ENCODE results near the gene CD7.

CD7 gene

DNA sequence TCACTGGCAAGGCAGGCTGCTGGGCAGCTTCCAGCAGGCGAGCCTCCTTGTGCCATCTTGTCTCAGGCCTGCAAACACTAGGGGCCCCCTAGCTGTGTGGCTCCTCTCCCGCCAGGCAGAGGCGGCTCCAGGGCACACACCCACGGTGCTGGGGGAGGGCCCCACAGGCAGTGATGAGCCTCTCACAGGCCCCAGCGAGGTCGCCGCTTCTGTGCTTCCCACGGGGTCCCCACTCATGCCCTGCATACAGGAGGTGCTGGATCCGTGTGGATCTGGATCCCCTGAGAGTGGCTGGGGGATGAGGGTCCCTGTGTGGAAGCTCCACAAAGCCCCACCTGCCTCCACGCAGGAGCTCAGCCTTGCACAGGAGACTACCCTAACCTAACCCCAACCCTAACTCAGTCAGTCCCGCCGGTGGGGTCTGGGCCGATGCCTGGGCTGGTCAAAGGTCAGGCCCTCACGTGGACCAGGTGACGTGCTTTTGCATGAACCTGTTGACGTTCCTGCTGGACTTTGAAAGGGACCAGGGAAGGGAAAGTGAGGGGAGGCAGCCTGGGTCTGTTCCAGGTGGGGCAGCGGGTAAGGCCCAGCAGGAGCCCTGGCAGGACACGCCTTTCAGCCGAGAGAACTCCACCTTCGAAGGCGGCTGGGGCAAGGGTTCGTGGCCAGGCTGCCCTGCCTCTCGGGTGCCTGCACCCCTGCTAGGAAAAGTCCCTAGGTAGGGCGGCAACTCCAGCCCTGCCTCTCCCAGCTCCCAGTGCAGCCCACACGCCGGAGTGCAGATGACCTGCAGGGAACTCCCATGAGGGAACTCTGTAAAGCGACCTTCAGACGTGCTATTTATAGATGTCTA, 11.0 kb upstream of the CD7 start:
- DNase-seq: no peak

DNA sequence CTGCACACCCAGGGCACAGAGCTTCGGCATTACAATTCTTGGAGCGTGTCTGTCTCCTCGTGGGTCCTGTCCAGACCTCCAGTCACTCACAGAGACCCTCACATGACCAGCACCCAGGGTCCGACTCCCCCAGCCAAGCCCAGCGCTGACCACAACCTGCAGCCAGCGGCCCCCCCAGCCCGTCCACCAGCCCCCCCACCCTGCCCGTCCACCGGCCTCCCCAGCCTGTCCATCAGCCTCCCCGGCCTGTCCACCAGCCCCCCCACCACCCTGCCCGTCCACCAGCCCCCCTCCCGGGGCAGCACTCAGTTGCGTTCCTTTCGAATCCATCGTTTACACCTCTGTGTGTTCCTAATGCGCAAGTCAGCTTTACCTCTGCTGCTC, 10.3 kb upstream of the CD7 start:
- no peak for DNase-seq

DNA sequence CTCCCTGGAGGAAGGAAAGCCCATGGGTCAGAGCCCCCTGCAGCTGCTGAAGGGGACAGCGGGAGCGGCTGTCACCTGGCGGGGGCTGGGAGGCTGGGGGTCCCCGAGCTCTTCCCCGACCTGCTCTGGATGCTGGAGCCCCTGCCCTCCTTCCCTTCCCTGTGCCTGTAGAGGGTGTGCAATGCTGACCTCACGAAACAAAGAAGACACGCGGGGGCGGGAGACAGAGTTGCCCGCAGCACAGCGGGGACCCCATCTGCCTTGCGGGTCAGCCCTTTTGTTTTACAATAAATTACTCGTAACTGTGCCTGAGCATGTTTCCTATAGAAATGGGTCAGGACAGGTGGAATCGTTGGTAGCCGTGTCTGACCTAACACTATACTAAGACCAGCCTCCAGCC, 9.9 kb upstream of the CD7 start:
- no peak for DNase-seq

DNA sequence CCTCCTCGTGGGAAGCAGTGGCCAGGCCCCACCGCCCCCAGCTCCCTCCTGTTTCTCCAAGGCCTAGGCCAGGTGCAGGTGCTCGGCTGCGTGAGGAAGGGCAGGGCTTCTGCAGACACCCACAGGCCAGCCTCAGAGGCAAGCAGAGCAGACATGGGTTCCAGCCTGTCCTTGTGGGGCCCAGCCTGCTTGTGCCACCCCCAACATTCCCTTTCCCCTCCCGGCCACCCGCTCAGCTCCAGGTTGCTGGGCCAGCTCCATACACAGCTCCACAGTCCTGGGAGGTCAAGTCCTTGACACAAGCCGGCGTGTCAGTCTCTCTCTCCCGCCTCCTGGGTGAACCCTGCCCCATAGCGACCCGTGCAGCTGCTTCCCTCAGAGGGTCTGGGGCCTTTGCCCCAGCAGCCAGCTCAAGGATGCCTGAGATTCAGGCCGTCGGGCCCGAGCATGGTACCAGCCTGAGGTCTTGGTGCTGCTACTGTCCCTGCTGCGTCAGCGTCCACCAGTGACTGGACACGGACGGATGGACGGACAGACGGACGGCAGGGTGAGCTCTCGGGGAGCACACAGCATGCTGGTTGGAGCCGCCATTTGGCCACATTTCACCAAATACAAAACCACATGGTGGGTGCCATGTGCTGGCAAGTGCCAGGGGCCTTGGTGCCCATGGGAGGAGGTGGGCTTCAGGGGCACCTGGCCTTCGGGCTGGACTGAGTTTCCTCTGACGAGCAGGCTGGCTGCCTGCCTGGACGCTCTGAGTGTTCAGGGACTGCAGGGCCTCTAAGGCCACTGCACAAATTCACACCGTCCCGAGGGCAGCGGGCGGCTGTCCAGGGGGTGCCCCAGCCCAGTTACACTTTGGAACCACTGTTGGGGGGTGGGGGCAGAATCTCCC, 8.1 kb upstream of the CD7 start:
- no peak for DNase-seq

DNA sequence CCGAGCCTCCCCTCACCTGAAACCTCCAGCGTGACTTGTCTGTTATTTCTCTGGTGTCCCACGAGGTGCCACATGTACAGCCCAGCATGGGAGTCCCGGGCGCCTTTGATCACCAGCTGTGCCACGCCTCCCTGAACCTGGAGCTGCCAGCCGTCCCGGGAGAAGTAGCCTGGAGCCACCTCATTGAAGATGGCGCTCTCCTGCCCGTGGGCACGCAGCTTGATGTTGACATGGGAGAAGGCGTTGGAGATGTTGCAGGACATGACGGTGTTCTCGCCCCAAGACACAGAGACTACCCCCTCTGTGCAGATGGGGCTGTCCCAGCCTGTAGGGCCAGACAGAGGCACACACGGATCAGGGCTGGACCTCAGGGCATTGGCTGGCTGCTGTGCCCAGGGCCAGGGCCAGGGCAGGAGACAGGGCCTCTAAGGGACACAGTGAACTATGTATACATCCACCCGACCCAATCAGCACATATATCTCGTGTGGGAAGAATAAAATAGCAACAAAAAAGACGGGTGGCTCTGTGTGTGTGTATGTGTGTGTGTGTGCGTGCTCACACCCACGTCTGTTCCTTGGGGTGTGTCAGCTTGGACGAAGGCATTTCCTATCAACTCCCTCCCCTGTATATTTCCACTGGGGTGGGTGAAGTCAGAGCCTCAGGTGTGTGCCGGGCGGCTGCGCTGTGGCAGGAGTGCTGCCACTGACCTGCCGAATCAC, 7.3 kb upstream of the CD7 start:
- no peak for DNase-seq

DNA sequence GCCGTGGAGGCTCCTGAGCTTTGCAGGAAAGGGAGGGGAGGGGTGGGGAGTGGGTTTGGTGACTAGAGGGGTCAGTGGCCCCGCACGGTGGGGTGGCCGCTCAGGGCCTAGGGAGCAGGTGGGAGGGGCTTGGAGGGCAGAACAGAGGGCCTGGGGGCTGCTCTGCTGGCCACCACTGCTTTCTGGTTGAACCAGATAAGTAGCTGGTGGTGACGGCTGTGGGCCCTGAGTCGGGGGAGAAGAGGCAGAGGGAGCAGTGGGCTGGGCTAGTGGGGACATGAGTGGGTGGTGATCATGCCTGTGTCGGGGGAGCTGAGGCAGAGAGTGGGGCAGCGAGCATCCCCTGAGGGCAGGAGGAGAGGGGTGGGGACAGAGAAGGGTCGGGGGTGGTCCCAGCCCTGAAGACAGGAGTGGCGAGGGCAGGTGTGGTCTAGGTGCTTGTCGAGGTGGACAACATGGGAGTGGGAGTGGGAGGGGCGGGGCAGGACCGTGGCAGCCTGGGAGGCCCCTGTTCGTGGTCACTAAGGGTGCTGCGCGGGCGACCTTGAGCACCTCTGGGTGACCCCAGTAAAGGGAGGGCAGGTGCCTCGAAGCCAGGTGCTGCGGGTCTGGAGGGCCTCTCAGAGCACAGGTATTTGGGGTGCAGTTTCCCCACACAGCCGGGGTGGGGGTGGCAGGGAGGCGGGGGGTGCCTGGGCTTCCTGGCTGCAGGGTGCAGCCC, 6.3 kb upstream of the CD7 start:
- no peak for DNase-seq

DNA sequence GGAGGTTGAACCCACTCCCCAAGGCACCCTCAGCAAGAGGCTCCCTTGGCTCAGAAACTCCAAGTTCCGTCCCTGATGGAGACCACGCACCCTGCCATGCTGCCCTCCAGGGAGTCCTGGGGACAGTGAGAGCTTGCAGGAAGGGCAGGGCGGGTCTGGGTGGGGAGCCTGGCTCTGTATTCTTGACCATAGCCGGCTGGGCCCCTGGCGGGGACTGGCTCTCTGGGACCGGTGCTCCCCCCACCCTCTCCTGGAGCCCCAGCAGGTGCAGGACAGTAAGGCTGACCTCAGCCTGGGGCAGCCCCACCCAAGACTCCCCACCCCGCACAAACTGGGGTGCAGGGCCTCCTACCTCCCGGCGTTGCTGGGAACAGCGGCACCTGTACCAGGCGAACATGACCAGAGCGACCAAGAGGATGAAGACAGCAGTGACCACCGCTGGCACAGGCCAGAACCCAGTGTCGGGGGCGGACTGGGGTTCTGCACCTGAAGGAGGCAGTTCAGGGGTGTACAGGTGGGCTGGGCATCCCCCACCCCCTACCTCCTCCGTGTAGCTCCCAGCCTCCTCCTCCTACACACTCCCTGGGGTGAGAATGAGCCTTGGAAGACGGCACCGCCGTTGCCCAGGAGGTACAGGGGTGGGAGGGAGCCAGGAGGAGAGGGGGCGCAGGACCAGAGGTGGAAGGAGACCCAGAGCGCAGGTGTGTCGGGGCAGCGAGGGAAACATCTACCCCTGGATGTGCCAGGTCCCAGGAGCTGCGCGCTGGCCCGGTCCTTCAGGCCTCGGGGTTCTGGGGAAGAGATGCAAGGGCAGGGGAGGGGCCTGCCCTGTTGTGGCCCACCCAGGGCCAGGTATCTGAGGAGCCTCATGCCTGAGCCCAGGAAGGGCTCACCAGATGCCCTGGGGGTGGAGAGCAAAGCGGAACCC, 5.4 kb upstream of the CD7 start:
- DNase-seq: no peak

DNA sequence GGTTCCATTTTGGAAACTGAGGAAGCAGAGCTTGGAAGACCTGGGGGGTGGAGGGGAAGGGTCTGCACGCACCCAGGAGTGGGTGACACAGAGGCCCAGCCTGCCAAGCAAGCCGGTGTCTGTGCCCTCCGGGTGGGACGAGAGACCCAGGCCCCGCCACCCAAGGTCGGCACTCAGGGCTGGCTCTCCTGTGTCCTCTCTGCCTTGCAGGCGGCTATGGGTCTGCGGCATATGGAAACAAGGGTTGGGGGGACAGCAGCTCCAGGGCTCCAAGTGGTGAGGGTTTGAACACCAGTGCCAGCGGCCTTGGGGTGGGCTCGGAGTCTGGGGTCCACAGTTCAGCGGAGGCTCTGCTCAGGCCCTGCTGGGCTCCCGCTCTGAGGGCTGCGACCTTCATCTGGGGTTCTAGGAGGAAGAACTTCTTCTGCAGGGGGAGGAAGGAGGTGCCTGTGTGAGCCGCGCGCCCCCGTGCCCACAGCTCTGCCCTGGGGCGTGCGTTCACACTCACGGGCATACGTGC, 4.6 kb upstream of the CD7 start:
- no peak for DNase-seq

DNA sequence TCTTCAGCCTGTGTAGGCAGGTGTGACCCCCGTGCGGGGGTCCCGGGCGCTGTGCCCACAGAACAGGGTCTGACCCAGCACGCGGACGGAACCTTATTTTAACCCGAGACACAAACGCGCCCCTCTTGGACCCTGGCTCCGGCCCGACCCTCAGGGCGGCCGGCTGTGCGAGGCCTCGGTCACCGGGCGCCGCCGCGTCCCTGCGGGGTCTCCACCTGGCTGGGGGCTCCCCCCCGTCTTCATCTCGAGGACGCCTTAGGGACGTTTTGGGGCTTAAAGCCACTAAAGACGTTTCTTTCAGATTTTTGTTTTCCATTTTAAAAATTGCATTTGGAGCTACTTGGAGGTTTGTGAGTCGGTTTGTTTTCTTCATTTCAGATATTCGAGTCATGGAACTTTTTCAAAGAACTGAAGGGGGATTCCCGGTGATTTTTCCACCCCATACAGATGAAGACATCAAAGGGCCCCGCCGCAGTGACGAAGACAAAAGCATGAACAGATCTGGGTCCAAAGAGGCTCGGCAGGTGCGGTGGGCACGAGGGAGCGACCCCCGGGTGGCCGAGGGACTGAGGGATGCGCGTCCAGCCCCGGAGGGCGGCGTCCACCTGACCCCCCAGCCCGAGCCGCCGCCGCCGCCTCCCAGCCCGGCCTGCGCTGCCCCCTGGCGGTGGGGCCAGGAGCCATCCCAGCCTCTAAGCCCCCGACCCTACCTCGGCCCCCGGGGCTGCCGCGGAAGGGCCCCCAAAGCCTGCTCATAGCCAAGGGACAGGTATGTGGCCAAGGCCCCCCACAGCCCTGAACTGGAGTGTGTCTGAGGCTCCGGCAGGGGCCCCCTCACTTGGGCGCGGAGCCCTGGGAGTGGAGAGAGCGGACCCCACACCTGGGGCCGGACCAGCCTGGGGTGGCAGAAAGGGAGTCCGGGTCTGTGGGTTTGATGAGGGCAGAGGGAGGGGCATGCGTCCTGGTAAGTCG, 3.8 kb upstream of the CD7 start:
- peak; percentile 85 for DNase-seq

DNA sequence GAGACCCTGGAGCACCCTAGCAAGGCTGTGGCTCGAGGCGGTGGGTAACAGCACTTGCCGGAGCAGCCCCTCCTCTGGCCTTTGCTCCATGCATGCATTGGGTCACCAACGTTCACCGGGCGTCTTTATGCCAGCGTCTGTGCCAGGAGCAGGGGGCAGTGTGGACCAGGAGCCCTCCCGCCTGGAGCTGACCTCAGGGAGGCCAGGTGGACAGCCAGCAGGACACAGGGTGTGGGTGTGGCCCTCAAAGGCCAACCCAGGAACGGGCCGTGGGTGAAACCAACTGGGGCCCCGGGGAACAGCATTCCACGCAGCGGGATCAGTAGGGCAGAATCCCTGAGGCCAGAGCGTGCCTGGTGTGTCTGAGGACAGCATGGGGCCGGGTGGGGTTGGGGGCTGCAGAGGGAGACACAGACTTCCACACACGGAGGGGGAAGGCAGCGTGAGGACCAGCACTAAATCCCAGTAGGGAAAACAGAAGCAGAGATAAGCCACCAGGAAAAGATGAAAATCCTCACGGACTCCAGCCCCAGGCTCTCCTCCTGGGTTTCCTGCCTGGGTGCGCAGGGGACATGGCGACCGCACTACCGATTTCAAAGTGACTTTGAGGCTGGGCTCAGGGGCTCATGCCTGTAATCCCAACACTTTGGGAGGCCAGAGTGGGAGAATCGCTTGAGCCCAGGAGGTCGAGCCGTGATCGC, 2.9 kb upstream of the CD7 start:
- no peak for DNase-seq

DNA sequence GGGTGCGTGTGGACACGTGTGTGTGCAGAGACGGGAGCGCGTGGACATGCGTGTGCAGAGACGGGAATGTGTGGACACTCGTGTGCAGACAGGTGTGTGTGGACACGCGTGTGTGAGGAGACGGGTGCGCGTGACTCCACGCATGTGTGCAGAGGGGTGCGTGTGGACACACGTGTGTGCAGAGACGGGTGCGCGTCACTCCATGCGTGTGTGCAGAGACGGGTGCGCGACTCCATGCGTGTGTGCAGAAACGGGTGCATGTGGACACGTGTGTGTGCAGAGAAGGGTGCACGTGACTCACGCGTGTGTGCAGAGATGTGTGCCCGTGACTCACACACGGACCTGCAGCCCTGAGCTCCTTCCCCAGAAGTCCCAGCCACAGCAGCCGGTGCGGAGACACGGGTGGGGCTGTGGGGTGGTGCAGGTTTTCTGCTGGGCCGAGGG, 2.2 kb upstream of the CD7 start:
- DNase-seq: no peak

DNA sequence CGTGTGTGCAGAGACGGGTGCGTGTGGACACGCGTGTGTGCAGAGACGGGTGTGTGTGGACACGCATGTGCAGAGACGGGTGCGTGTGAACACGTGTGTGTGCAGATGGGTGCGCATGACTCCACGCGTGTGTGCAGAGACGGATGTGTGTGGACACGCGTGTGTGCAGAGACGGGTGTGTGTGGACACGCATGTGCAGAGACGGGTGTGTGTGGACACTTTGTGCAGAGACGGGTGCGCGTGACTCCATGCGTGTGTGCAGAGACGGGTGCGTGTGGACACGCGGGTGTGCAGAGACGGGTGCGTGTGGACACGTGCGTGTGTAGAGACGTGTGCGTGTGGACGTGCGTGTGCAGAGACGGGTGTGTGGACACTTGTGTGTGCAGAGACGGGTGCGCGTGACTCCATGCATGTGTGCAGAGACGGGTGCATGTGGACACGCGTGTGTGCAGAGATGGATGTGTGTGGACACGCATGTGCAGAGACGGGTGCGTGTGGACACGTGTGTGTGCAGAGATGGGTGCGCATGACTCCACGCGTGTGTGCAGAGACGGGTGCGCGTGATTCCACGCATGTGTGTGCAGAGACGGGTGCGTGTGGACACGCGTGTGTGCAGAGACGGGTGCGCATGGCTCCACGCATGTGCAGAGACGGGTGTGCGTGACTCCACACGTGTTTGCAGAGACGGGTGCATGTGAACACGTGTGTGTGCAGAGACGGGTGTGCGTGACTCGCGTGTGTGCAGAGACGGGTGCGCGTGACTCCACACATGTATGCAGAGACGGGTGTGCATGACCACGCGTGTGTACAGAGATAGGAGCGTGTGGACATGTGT, 1.6 kb upstream of the CD7 start:
- no peak for DNase-seq

DNA sequence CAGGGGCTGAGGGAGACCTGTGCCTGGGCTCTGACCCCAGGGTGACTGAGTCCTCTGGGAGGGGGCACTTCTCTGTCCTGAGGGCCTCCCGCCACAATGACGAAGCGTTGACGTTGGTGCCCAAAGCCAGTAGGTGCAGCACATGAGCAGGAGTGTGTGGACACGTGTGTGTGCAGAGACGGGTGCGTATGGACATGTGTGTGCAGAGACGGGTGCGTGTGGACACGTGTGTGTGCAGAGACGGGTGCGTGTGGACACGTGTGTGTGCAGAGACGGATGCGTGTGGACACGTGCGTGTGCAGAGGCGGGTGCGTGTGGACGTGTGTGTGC, 726 bp upstream of the CD7 start:
- no peak for DNase-seq

DNA sequence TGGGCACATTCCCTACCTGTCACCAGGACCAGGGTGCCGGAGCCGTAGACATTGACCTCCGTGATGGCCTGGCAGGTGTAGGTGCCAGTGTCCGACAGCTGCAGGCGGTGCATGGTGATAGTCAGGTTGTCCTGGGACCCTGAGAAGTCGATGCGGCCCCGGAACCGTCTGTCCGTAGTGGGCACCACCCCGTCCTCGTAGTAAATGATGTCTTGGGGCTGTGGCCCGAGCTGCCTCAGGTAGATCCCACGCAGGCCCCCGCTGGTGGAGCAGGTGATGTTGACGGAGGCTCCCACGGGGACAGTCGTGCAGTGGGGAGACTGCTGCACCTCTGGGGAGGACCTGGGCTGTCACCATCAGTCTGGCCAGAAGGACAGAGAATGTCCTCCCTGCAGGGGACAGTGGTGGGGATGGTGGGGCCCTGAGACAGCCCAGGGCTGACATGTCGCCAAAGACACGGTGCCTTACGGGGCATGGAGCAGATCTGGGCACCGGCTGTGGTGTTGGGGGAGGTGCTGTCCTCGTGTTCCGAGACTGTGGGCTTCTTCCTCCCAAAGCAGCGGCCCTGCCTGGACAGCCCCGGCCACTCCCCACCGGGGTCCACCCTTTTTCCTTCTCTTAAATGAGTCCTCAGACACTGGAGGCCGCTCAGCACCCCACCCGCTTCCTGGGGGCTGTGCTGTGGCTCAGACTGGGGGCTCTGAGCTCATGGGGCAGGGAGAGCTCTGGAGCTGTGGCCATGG, 586 bp downstream of the CD7 start:
- DNase-seq: no peak

DNA sequence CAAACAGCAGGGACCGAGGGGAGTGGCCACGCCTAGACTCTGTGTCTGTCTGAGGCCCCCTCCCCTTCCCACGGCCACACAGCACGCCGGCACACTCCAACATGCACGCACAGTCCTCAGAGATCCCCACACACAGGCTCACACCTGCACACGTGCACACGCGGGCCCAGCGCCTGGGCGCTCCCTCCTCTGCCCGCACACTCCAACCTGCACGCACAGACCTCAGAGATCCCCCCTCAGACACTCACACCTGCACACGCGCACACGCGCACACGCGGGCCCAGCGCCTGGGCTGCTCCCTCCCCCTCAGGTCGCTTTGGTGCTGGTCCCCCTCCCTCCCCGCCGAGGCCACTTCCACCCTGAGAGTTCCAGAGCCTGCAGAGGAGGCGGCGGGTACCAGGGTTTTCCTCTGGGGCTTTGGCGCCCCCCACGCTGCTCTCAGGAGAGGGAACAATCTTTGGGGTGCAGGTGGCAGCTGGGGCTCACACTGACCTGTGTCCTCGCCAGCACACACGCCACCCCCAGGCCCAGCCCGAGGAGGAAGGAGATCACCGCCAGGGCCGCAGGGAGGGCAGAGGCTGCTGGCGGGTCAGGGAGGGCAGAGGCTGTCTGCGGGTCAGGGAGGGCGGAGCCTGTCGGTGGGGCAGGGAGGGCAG, 1.6 kb downstream of the CD7 start:
- peak; percentile 57 for DNase-seq

DNA sequence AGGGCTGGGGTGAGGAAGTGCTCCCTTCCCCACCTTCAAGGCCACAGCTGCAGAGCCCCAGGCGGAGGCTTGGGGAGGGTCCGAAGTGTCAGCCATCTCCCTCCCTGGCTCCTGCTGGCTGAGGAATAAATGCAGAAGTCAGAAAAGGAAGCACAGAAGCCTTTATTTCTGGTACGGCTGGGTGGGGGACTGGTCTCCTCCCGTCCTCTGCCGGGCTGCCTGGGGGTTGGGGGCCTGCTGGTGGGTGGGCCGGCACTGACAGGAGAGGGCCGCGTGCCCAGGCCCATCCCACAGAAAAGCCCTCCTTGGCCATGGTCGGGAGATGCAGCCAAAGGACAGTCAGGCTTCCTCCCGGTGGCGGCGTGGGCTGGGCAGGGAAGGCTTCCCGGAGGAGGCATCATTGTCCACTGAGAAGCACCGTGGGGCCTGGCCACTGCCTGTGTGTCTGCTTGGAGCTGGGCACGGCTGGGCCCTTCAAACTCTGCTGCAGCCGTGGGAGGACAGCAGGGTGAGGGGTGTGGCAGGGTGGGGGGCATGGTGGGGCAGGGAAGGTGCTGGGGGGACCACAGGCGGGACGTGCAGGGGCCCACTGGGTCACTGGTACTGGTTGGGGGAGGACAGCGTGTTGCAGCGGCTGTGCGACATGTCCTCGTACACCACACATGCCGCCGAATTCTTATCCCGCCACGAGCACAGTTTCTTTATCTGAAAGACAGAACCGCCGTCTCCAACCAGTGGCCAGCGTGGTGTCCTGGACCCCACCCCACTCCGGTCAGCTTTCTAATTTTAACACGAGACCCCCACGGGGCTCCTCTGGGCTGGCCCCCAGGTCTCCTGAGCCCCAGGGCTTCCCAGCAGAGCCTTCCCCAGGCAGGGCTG, 2.4 kb downstream of the CD7 start:
- DNase-seq: no peak
